Measurements from ENCODE around the gene FGF8. TPM values are rescaled to one million over a fixed set of nuclear protein-coding genes. Genes with fewer than 3 reads are reported as not detected.

The FGF8 gene
- total and polyA plus RNA-seq, 9 of the 15 experiments (the other 6 are each of a cell fraction or from before 2014, with no cell fraction given), result 0.13 to 0.82 (median 0.37) TPM; not detected in 5

DNA sequence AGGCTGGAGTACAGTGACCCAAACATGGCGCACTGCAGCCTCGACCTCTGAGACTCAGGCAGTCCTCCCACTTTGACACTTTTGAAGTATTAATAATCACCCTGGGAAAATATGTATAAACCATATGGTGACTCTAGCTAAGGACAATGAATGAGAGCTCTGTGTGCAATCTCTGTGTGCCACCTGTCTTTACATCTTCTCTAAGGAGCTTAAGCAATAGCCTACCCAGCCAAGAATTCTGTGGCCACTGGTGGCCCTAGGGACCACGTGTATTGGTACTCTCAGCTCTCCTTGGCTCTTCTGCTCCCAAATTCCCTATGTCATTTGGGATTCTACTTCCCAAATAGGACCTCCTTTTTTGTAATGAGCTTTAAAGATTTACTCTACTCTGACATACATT lies 23.7 kb downstream of the FGF8 start:
- H3K9me3 ChIP-seq (replicated peaks; ENCODE audit: control insufficient read depth, insufficient read depth, low read depth, low read length), result no peaks in the 10 kb centered on the region
- FAIRE-seq (no peak), DNase-seq (ENCODE audit: extremely low read depth in 1 of 4, low spot score in 3 of 4) (no peak), ATAC-seq (no peak)
- ChIA-PET CTCF (ENCODE audit: low intra/inter-chr PET ratio) (no interaction called here), POLR2A (interaction anchor here (0.6 to 2.2 kb wide), 5 partner anchors 9 to 510 kb away, joined by 3 to 8 read pairs (median 3); no protein-coding TSS in a partner anchor)
- H3K36me3 ChIP-seq (ENCODE audit: control insufficient read depth, insufficient read depth, low read length), result no peaks in the 10 kb centered on the region
- no peak overlapping the region for H3K4me3 ChIP-seq
- H3K9me1 ChIP-seq (ENCODE audit: control insufficient read depth, insufficient read depth, low read length), result no peaks in the 10 kb centered on the region
- H3K27me3 ChIP-seq (ENCODE audit: control insufficient read depth in 2 of 2, insufficient read depth in 2 of 2, low read length in 2 of 2), result peaks cover 0 to 4% of the 10 kb centered on the region in 2 experiments; a peak in 1 of 5 replicates
- H3K4me1 ChIP-seq (replicated peaks in 1 of 2; ENCODE audit: control insufficient read depth in 2 of 2, insufficient read depth in 2 of 2, low read length in 2 of 2), result peaks cover 5 to 19% of the 10 kb centered on the region in 2 experiments; a peak in 4 of 5 replicates
- H3K9ac ChIP-seq (ENCODE audit: insufficient read depth in 1 of 2, low read depth in 2 of 2, low read length in 2 of 2), result no peak overlapping the region
- no peak for TF ChIP-seq EWSR1 (IDR thresholded peaks at IDR 0.05; ENCODE audit: borderline replicate concordance, low read depth, partially characterized antibody)
- no peak for TF ChIP-seq FOXJ3 (CRISPR knock-in tag; IDR thresholded peaks at IDR 0.05)
- TF ChIP-seq, protein P1, sequence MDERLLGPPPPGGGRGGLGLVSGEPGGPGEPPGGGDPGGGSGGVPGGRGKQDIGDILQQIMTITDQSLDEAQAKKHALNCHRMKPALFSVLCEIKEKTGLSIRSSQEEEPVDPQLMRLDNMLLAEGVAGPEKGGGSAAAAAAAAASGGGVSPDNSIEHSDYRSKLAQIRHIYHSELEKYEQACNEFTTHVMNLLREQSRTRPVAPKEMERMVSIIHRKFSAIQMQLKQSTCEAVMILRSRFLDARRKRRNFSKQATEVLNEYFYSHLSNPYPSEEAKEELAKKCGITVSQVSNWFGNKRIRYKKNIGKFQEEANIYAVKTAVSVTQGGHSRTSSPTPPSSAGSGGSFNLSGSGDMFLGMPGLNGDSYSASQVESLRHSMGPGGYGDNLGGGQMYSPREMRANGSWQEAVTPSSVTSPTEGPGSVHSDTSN (CRISPR knock-in tag; IDR thresholded peaks at IDR 0.05; ENCODE audit: low read depth), result no peak
- TF ChIP-seq, protein P1 (tag; conservative IDR thresholded peaks at IDR 0.05; ENCODE audit: low read depth), result no peak
- no peak for TF ChIP-seq SPI1 (IDR thresholded peaks at IDR 0.05; ENCODE audit: borderline replicate concordance, low read depth, low read length)
- no peak for TF ChIP-seq EP400 (IDR thresholded peaks at IDR 0.05)
- no peak for TF ChIP-seq BCOR (IDR thresholded peaks at IDR 0.05)
- TF ChIP-seq ZKSCAN1 (IDR thresholded peaks at IDR 0.05; ENCODE audit: low read depth, low read length), result no peak
- TF ChIP-seq DDX20 (tag; IDR thresholded peaks at IDR 0.05; ENCODE audit: low read depth), result no peak
- TF ChIP-seq ERF (CRISPR knock-in tag; IDR thresholded peaks at IDR 0.05), result no peak
- no peak for TF ChIP-seq JUN (IDR thresholded peaks at IDR 0.05; ENCODE audit: borderline replicate concordance, low read depth, low read length)
- TF ChIP-seq JUN (CRISPR knock-in tag; IDR thresholded peaks at IDR 0.05; ENCODE audit: borderline replicate concordance), result no peak
- TF ChIP-seq, protein P2, sequence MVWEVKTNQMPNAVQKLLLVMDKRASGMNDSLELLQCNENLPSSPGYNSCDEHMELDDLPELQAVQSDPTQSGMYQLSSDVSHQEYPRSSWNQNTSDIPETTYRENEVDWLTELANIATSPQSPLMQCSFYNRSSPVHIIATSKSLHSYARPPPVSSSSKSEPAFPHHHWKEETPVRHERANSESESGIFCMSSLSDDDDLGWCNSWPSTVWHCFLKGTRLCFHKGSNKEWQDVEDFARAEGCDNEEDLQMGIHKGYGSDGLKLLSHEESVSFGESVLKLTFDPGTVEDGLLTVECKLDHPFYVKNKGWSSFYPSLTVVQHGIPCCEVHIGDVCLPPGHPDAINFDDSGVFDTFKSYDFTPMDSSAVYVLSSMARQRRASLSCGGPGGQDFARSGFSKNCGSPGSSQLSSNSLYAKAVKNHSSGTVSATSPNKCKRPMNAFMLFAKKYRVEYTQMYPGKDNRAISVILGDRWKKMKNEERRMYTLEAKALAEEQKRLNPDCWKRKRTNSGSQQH (CRISPR knock-in tag; IDR thresholded peaks at IDR 0.05), result no peak
- no peak for TF ChIP-seq NR0B1 (IDR thresholded peaks at IDR 0.05; ENCODE audit: partially characterized antibody)
- TF ChIP-seq XRCC4 (IDR thresholded peaks at IDR 0.05; ENCODE audit: extremely low read depth, insufficient read depth, insufficient read length), result no peak
- BruUV-seq (replicated peaks), result no TSS peak
- H3K4me2 ChIP-seq (ENCODE audit: insufficient read depth, low read length), result no peak overlapping the region
- intact Hi-C loops (cut with micrococcal nuclease), result no loop called here
- no peaks in the 10 kb centered on the region for H3K79me2 ChIP-seq (ENCODE audit: control insufficient read depth, insufficient read depth, low read length)
- no peak overlapping the region; the same call in 1 of the 2 replicates for H2AFZ ChIP-seq (ENCODE audit: low read depth, low read length)
- no peak overlapping the region for H3K27ac ChIP-seq (ENCODE audit: extremely low read depth, low read depth, low read length)
- no peaks in the 10 kb centered on the region for H4K20me1 ChIP-seq (replicated peaks; ENCODE audit: control insufficient read depth, insufficient read depth, low read length)
- in situ Hi-C loops (cut with MboI), result no loop called here
- 33% methylated on average over 3 of the region's 3 CpGs for WGBS (ENCODE audit: insufficient coverage, low coverage, missing lambda C conversion rate)

All from K562 (cell line).